Measurements from ENCODE around the gene SPOUT1.
A peak's percentile ranks its signal among the peaks of the same experiment; 100 is the strongest.

SPOUT1 gene

DNA sequence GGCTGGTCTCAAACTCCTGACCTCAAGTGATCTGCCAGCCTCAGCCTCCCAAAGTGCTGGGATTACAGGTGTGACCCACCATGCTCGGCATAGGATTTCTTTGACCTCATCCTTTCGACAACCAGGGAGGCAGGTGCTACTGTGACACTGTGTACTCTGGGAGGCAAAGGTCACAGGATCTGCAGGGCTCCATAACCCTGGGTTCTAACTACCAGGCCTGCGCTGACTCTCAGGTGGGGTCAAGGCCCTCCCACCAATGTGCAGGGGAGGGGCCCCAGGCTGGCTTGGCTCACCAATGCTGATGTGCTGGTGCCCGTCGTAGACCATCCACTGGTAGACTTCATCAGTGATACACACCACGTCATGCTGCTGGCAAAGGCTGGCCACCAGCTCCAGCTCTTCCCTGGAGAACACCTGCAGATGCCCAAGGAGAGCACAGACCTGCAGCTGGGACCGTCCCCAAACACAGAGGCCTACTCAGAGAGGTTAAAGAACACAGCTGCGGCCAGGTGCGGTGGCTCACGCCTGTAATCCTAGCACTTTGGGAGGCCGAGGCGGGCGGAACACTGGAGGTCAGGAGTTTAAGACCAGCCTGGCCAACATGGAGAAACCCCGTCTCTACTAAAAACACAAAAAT lies 7.0 kb upstream of the SPOUT1 start:
- DNase-seq (ENCODE audit: low read depth, low spot score): no peak

DNA sequence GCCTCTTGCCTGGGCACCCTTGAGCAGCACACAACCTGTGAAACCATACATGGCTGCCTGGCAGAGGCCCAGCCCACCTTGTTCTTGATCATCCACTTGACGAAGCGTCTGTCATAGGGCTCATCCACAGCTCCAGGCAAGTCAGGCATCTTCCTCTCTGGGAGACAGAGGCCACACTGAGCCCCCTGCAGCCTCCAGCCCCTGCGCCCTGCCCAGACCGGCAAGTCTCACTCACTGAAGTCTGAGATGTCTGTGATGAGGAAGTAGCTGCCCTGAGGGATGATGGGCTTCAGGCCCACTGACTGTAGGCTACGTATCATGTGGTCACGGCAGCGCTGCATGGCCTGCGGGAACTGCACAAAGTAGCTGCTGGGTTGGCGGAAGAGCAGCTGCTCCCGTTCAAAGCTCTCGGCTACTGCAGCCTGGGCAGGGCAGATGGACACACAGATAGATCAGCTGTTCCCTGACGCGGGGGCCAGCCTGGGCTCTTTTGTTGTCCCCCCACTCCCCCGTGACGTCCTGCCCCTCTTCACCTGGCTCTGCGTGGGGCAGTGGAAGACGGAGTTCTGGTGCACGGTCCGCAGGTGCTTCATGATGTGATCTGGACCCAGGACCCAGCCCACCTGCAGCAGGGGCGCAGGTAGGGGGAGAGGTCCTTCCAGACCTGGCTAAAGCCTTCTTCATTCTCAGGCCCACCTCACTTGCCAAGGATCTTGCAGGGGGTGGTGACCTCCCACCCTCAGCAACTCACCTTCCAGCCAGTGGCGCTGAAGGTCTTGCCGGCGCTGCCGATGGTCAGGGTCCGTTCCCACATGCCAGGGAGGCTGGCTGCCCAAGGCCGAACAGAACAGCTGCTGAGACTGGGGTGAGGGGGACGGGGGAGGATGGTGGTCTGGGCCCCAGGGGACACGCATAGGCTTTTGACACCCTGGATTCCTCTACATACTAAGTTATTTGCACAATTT lies 5.9 kb upstream of the SPOUT1 start:
- DNase-seq (ENCODE audit: low read depth, low spot score): no peak

DNA sequence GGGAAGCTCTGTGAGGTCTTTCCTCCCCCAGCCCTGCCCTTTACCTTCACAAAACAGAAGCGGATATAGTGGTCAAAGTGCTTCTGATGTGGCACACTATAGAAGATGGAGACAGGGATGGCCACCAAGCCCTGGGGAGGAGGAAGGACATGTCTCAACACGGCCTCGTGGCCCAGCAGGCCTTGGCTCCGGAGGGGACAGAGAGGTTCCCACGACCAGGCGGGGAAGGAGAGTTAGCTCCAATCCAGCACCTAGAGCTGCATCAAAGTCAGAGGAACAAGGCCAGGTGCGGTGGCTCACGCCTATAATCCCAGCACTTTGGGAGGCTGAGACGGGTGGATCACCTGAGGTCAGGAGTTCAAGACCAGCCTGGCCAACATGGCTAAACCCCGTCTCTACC lies 4.1 kb upstream of the SPOUT1 start:
- DNase-seq (ENCODE audit: low read depth, low spot score): no peak

DNA sequence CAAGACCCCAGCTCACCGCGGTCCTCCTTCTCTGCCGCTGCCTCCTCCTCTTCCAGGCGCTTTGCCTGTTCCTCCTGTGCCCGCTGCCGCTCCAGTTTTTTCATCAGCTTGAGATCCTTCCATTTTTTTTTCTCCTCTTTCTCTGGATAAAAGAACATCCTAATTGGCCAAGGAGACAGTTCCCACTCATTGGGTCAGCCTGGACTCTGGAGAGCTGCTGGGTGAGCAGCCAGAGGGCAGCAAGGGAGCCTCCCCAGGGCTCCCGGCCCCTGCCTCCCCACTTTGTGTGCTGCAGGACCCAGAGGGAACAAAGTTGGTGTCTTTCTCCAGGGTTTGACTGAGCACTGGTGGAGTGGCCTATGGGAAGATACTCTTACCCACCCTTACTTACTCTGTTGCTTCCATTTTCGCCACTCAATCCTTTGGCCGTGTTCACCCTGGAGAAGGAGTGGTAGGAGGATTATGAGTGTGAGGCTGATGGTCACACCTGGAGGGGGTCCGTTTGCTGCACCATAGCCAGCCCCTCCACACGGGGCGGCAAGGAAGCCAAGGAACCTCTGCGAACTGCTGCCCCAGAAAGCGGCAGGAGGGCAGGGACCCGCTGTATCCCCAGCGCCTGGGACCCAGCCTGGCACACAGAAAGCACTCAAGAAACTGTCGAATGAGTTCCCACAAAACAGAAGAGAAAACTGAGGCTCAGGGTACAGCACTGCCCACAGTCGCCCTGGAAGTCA lies 708 bp downstream of the SPOUT1 start:
- DNase-seq (ENCODE audit: low read depth, low spot score): no peak

DNA sequence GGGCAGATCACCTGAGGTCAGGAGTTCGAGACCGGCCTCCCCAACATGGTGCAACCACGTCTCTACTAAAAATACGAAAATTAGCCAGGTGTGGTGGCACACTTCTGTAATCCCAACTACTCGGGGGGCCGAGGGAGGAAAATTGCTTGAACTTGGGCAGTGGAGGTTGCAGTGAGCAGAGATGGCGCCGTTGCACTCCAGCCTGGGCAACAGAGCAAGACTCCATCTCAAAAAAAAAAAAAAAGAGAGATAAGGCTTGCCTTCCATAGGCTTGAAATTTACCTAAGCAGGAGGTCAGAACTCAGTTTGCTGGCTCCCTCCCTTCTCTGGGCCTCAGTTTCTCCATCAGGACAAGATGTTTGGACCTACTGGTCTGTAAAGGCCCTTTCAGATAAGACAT lies 1.3 kb downstream of the SPOUT1 start:
- no peak for DNase-seq (ENCODE audit: low read depth, low spot score)

DNA sequence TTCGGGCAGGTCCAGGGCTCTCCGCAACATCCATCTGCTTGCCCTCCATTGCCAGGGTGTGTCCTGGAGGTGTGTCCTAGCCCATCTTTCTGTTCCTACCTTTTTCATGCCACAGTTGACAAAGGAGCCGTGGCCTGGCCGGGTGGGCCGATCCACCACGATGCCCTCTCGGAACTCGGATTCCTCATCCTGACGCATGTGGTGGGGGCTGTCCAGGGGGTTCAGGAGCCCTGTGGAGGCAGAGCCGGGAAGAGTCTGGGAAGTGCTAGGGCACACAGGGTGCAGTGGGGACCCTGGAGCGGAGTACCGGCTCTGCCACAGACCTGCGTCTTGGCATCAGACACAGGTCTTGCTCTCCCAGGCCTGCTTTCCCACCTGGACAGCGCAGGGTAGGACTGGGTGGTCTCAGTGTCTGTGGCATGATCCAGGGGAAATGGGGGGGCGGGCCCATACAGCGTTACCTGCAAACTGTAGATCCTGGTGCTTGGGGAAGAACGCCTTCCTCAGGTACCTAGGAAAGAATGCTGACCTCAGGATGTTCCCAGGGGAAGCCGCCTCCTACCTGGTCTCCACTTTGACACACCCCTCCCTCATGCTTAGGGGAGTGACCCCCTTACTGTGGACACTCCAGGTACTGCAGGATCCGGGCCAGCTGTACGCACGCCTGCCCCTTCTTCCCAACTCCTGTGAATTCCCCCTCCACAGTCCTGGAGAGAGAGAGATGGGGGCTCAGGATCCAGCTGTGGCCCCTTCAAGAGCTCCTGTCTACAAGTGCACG lies 3.5 kb downstream of the SPOUT1 start:
- DNase-seq (ENCODE audit: low read depth, low spot score): peak; percentile 47

DNA sequence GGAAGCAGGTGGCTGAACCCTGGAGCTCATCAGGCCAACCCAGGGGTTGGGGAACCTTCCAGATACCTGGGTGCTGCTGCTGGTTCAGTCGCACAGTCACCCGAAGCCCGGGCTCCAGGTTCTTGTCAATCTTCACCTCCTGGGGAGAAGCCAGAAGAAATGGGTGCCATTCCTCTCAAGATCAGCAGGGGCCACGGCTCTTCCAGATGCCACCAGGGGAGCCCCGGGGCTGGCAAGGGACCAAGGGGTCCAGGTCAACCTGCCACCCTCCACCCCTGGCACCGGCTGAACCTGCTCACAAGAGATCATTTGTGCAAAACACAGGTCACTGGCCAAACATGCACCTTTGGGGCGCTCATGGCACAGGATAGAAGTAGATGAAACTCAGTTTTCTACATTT lies 4.7 kb downstream of the SPOUT1 start:
- DNase-seq (ENCODE audit: low read depth, low spot score): no peak

DNA sequence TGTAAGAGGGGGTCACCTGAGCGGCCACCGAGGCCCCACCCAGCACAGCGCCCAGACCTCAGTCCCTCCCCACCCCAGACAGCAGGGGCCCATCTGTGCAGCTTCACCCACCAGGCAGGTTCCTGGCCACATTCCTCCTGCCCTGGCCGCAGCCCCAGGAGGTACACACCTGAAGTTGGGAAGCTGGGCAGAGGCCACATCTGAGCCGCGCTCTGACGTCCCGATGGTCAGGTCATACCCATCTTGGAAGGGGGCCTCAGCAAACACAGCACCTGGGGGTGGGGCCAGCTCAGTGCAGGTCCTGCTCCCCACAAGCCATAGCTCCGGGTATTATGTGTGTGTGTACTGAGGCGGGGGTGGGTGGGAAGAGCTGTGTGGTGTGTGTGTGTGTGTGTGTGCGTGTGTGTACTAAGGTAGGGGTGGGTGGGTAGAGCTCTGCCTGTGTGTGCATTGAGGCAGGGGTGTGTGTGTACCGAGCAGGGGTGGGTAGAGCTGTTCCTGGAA lies 5.6 kb downstream of the SPOUT1 start:
- DNase-seq (ENCODE audit: low read depth, low spot score): no peak

DNA sequence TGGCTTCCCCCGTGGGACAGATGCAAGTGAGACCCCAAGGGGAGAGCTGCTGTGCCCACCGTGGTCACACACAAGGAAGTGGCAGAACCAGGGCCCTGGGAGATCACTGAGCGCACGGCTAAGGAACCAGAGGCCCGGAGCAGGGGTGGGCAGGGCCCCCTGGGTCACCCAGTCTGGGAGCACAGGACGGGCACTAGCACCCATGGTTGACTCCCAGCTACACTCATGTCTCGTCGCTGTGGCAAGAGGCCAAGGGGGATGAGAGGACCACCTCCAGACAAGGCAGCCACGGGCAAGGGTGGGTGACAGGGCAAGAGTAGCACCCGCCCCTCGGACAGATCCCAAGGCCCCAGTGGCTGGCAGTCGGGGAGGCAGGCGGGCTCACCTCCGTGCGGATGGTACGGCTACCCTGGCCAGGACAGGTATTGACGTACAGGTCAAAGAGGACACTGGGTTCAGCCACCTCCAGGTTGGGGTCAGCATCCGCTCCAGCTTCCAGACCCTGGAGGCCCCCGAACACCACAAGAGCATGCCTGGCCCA lies 6.2 kb downstream of the SPOUT1 start:
- DNase-seq (ENCODE audit: low read depth, low spot score): no peak

DNA sequence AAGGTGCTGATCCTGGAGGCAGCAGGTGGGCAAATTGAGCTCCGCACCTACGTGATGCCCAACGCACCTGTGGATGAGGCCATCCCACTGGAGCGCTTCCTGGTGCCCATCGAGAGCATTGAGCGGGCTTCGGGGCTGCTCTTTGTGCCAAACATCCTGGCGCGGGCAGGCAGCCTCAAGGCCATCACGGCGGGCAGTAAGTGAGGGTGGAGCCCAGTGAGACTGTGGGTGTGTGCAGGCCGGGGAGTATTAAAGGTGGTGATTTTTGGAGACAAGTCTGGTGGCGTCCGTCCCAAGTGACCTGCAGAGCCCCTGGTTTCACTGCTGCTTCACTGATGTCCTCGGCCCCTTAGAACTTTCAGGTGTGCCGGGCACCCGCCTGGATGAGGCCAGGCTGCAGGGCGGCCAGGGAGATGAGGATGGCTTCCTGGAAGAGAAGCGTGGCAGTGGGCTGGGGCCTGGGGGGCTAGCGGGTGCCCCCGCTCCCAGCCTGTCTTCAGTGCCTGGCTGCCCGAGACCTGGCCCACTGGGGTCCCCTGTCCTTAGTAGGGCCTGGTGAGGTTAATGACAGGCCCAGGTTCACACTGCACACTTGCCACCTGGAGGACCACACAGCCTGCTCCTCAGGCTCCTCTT lies 7.1 kb downstream of the SPOUT1 start:
- no peak for DNase-seq (ENCODE audit: low read depth, low spot score)

DNA sequence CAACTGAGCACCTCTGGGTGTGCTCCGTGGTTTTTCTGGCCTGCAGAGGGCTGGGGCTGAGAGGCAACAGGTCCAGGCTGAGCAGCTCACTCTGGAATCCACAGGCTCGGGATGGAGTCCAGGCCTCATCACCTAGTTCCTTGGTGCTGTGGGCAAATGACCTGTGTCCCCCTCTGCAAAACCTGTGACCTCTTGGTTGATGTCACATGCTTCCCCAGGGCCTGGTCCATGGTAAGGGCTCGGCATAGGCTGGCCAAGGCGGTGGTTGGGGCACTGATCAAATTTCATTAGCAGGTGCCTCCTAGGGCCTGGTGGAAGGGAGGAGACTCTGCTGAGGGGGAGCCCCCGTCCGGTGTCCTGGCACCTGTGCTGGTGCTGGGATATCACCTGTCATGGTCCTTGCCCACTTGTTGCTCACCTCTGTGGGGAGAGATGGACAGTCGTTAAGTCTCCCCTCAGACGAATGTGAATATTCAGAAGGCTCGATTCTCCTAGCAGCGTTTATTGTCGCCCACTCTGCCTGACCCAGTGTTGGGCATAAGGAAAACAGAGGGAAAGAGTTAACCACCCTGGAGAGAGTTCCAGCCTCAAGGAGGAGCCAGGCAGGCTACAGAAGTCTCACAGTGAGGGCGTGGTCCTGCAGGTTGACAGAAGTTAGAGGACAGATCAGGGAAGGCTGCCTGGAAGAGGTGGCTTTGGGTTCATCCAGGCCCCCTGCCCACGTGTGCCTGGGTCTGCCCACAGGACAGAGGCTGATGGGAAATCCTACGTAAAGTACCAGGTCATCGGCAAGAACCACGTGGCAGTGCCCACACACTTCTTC lies 7.8 kb downstream of the SPOUT1 start:
- no peak for DNase-seq (ENCODE audit: low read depth, low spot score)

DNA sequence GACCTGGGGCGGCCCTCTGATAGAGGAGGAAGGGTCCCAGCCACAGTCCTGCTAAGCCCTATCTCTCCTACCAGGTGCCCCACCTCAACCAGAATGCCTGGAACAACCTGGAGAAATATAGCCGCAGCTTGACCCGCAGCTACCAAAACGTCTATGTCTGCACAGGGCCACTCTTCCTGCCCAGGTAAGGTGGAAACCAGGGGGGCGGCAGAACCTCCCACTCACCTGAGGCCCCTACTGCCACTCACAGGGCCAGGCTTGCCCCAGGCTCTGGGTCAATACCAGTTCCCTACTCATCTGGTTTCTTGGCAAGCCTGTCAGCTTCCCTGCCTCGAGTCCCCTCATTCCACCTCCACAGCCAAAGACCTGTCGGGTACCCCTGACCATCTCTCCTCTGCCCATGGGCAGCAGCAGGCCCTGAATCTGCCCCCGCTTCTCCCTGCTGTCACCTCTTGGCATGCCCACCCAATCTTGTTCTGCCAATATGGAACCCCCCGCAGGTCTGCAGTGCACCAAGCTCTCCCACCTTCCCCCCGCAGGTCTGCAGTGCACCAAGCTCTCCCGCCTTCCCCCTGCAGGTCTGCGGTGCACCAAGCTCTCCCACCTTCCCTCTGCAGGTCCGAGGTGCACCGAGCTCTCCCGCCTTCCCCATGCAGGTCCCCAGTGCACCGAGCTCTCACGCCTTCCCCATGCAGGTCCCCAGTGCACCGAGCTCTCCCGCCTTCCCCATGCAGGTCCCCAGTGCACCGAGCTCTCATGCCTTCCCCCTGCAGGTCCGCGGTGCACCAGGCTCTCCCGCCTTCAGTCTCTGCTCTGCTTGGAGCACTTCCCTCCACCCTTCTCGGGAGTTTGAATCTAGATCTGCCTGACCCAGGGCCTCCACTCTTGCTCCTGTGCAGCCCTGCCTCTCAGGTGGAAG lies 8.7 kb downstream of the SPOUT1 start:
- DNase-seq (ENCODE audit: low read depth, low spot score): no peak

DNA sequence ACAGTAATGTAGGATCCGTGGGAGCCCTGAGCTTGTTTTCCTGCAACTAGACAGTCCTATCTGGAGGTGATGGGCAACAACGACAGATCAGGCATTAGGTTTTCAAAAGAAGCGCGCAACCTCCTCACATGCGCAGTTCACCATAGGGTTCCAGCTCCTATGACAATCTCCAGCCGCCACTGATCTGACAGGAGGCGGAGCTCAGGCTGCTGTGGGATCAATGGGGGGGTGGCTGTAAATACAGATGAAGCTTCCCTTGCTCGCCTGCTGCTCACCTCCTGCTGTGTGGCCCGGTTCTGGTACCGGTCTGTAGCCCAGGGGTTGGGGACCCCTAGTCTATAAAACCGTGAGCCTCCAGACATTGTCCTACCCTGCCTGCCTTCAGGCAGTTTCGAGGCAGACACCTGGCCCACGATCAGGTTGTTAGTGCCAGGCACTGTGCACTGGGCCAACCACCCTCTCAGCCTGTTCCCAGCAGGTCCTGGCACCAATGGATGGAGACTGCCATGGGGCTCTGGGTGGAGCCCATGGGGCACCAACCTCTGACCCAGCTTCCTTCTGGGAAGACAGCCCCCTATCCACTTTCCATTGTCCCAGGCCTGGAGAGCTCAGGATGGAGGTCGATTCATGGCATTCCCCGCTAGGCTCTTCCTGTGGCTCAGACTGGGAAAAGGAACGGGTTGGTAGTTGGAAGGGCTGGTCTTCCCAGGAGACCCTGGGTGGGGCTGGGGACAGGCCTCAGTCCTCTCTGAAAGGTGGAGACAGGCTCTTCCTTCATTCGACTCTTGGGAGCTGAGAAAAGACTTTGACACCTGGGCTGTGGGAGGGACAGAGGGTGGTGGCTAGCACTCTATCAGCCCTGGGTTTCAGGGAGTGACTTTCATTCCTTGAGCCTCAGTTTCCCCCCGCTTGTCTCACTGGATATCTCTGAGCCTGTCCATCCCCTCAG lies 9.6 kb downstream of the SPOUT1 start:
- DNase-seq (ENCODE audit: low read depth, low spot score): peak; percentile 79

DNA sequence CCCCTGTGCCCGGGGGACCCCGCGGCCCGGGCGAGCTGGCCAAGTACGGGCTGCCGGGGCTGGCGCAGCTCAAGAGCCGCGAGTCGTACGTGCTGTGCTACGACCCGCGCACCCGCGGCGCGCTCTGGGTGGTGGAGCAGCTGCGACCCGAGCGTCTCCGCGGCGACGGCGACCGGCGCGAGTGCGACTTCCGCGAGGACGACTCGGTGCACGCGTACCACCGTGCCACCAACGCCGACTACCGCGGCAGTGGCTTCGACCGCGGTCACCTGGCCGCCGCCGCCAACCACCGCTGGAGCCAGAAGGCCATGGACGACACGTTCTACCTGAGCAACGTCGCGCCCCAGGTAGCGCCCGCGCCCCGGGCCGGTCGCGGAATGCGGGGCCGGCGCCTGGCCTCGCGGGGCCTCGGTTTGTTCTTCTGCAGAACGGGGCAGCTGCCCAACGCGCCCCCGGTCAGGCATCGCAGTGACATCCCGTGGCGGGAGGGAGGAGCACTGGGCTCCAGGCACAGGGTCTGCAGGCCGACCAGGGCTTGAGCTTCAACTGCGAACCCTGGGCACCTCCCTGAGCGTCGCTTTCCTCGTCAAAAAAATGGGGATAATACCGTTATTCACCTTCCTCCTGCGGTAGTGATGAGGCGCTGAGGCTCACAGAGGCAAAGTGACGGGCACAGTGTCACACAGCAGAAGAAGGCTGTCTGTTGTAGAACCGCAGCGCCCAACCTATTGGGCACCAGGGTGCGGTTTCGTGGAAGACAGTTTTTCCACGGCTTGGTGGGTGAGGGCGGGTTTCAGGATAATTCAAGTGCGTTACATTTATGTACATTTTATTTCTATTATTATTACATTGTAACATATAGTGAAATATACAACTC lies 10.5 kb downstream of the SPOUT1 start:
- DNase-seq (ENCODE audit: low read depth, low spot score): peak; percentile 51

DNA sequence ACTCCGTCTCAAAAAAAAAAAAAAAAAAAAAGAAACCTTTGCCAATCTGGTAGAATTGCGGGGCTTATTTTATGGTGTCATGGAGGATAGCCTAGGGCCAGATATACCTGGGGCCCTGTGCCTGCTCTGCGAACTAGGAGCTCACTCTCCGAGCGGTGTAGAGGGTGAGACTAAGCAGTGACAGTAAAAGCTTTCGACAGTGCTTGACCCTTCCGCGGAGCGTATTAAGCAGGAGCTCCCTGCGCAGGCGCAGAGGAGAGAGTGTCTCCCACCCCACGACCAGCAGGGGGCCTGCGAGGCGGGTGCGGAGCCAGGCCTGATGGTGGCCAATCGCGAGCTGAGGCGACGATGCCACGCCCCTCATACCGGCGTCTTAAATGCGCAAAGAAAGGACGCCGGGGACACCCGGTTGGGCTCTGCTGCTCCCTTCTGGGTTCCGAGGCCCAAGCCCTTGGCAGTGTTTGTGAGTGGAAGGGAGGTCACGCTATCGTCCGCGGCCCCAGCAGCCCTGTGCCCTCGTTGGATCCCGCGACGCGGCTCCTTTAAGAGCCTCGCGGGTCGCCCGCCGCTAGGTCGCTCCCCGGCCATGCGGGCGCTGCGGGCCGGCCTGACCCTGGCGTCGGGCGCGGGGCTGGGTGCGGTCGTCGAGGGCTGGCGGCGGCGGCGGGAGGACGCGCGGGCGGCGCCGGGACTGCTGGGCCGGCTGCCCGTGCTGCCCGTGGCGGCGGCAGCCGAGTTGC lies 11.3 kb downstream of the SPOUT1 start, which contains the start of gene ENDOG:
TSS of gene ENDOG (plus strand) at position 402 of the 740 bp plus-strand sequence. CDS start at position 587, 185 bp downstream.
- peak; percentile 99 for DNase-seq (ENCODE audit: low read depth, low spot score)

DNA sequence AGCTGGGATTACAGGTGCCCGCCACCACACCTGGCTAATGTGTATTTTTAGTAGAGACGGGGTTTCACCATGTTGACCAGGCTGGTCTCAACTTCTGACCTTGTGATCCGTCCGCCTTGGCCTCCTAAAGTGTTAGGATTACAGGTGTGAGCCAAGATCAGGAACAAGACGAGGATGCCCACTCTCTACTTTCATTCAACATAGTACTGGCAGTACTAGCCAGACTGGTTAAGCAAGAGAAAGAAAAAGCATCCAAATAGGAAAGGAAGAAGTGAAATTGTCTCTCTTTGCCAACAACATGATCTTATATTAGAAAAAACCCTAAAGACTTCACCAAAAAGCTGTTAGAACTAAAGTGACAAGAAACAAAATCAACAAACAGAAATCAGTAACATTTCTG lies 18.7 kb downstream of the SPOUT1 start:
- no peak for DNase-seq (ENCODE audit: low read depth, low spot score)
